Pancreas (tissue), 10 donors: ENCODE measurements around the gene LSM12. TPM values are rescaled to one million over a fixed set of nuclear protein-coding genes. Genes with fewer than 3 reads are reported as not detected.

Experiments used
- ATAC-seq, 4 donors: fragments of 200-7000 bp; cut with Tn5 transposase; one replicate each; pipeline versions ENCODE4 v1.8.0 to v1.9.1; 2020; ENCODE audit warnings: mild to moderate bottlenecking in 4 of 4, moderate library complexity in 4 of 4
- DNase-seq, 6 donors: peaks; one replicate each; pipeline ENCODE4 v3.0.0-alpha.2; 2020
- FAIRE-seq: peaks from 2 replicates; lab custom pipeline; 2012; peaks lifted over from hg19 to GRCh38; lab: Jason Lieb, UNC
- H3K27ac ChIP-seq, 4 donors: fragments of 200-600 bp; sonication (generic); 1 replicate in 3 of 4; 2 replicates in 1 of 4; pipeline versions ENCODE4 v1.5.0 to v1.8.0; 2020
- H3K27me3 ChIP-seq, 4 donors: fragments of 200-600 bp; one replicate each; pipeline ENCODE4 v1.8.0; 2021
- H3K36me3 ChIP-seq, 3 donors: fragments of 200-600 bp; sonication (generic) in 1 of 3; one replicate each; pipeline versions ENCODE4 v1.5.0 to v1.8.0; 2020 to 2021
- H3K4me1 ChIP-seq, 3 donors: fragments of 200-600 bp; one replicate each; pipeline ENCODE4 v1.8.0; 2021
- H3K4me3 ChIP-seq, 4 donors: fragments of 200-600 bp; sonication (generic) in 2 of 4; one replicate each; pipeline versions ENCODE4 v1.5.0 to v1.8.0; 2020 to 2021
- H3K9me3 ChIP-seq, 4 donors: fragments of 200-600 bp; one replicate each; pipeline ENCODE4 v1.8.0; 2021
- WGBS, 2 donors: extraction: QIAGEN DNeasy Blood & Tissue Kit; methylation state at CpG; one replicate each; pipeline ENCODE4 v1.1.7; 2013; 5-methylcytosine and 5-hydroxymethylcytosine counted together
- intact Hi-C, 3 donors: fragments of 100-400 bp; cut with DNase I; formaldehyde crosslinking; loops; one replicate each; pipeline versions ENCODE4 v1.11.1 to v1.14.2; 2022
- polyA plus RNA-seq, 2 donors: library from polyadenylated mRNA; stranded (reverse); fragments of 200-250 nt; gene quantifications; one replicate each; pipeline ENCODE4 v1.2.3, GENCODE V29; 2013
- total RNA-seq, 6 donors: library from RNA; stranded (reverse); fragmentation: NEBNext Ultra II Directional in 4 of 6; extraction: Animal tissue kit (Norgen Biotek cat#: 25700) in 4 of 6; gene quantifications; one replicate each; pipeline versions ENCODE4 v1.2.1 to v1.2.4, GENCODE V29; 2021 to 2023
- TF ChIP-seq, protein P1 (sequence below), 4 donors: fragments of 200-600 bp; sonication (generic) in 3 of 4; IDR thresholded peaks; one replicate each; pipeline versions ENCODE4 v1.5.0 to v1.8.0; 2021; ENCODE audit warnings: antibody characterized with exemption in 4 of 4
- donor health status: healthy with polysubstance abuse.
- donor health status: DM: no; HTN: no; CAD: no; lungs with moderate emphysema.
- donor health status: DM: no; HTN: no; CAD: no.
- donor health status: control.
- donor health status: control.
- donor health status: Bipolar disorder and iron deficiency.
- donor health status: DM: yes; HTN: yes; CAD: no.
- donor health status: DM: no; HTN: no; CAD: no.
- donor health status: DM: no; HTN: no; CAD: no.
- donor health status: DM: yes; HTN: yes; CAD: no.

Gene LSM12
- total and polyA plus RNA-seq, 8 donors = 14.5 to 29.6 (median 23.6) TPM

- peak overlapping the region; percentile 51 to 69 (median 60) for H3K4me3 ChIP-seq
- peak overlapping the region; percentile 76 to 93 (median 85) for H3K27ac ChIP-seq
- intact Hi-C loops = no loop called here
- TF ChIP-seq, protein P1, sequence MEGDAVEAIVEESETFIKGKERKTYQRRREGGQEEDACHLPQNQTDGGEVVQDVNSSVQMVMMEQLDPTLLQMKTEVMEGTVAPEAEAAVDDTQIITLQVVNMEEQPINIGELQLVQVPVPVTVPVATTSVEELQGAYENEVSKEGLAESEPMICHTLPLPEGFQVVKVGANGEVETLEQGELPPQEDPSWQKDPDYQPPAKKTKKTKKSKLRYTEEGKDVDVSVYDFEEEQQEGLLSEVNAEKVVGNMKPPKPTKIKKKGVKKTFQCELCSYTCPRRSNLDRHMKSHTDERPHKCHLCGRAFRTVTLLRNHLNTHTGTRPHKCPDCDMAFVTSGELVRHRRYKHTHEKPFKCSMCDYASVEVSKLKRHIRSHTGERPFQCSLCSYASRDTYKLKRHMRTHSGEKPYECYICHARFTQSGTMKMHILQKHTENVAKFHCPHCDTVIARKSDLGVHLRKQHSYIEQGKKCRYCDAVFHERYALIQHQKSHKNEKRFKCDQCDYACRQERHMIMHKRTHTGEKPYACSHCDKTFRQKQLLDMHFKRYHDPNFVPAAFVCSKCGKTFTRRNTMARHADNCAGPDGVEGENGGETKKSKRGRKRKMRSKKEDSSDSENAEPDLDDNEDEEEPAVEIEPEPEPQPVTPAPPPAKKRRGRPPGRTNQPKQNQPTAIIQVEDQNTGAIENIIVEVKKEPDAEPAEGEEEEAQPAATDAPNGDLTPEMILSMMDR (IDR thresholded peaks at IDR 0.05) = no peak
- H3K27me3 ChIP-seq = no peaks in the 10 kb centered on the region
- H3K9me3 ChIP-seq = no peaks in the 10 kb centered on the region
- FAIRE-seq (no peak), ATAC-seq (no peak), DNase-seq (no peak)
- 0 to 2% methylated on average over 9 of the region's 9 CpGs for WGBS, 2 donors
- H3K4me1 ChIP-seq = peaks cover 4 to 12% (median 10%) of the 10 kb centered on the region in 3 donors
- peaks cover 0 to 4% (median 0%) of the 10 kb centered on the region in 3 donors for H3K36me3 ChIP-seq
These were observed 735 bp downstream of the LSM12 start for GRCh38 chr17:44065668-44066203.

DNA sequence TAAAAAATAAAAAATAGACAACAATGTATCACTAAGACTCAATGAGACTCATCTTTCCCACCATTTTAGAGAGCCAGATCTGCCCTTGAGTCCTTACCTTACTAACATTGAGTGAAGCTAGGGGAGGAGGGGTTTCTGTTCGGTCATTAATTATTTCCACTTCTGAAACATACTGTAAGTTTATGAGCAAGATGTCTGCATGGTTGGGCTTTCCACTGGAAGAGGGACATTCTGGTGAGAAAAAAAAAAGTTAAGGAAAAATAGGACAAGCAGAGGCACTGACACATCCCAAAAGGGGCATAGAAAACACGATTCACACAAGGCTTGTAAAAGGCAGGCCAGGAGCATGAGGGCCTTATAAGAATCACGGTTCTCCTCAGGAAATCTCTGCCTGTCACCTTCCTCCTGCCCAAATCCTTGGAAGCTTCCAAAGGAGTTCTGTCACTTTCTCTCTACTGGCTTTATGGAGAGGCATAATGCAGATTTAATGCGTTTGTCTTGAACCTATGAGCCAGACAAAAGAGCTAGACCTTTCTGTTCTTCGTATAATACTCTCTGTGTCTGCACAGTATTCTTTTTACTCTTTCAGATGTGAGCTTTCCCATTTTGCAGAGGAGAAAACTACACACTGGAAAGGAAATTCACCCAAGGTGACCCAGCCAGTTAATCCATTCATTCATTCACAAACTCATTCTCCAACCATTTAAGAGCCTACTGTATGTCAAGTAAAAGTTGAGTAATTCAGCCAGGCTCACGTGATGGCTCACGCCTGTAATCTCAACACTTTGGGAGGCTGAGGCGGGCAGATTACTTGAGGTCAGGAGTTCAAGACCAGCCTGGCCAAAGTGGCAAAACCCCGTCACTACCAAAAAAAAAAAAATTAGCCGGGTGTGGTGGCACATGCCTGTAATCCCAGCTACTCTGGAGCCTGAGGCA is 2.5 kb downstream of the LSM12 start:
- Histone ChIP-seq H3K36me3 (peaks cover 0 to 6% (median 4%) of the 10 kb centered on the region in 3 donors), H3K4me3 (no peak overlapping the region), H3K27ac (no peak overlapping the region), H3K4me1 (peaks cover 4 to 16% (median 11%) of the 10 kb centered on the region in 3 donors), H3K9me3 (no peaks in the 10 kb centered on the region), H3K27me3 (no peaks in the 10 kb centered on the region)
- intact Hi-C loops = no loop called here
- DNase-seq = no peak
- no peak for ATAC-seq
- WGBS, 2 donors = 55 to 66% methylated on average over 10 of the region's 10 CpGs
- TF ChIP-seq, protein P1 (IDR thresholded peaks at IDR 0.05) = no peak
- no peak for FAIRE-seq

DNA sequence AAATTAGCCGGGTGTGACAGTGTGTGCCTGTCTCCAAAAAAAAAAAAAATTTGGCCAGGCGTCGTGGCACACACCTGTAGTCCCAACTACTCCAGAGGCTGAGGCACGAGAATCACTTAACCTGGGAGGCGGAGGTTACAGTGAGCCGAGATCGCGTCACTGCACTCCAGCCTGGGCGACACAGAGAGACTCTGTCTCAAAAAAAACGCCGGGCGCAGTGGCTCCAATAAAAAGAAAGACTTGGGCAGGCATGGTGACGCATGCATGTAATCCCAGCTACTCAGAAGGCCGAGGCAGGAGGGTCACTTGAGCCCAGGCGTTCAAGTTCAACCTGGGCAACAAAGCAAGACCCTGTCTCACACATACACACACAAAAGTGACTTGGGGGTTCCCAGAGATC is 3.6 kb downstream of the LSM12 start:
- TF ChIP-seq, protein P1 (IDR thresholded peaks at IDR 0.05) = no peak
- DNase-seq (no peak), ATAC-seq (no peak), FAIRE-seq (no peak)
- Histone ChIP-seq H3K4me3 (no peak overlapping the region), H3K27ac (no peak overlapping the region), H3K9me3 (no peaks in the 10 kb centered on the region), H3K27me3 (no peaks in the 10 kb centered on the region), H3K36me3 (peaks cover 0 to 6% (median 4%) of the 10 kb centered on the region in 3 donors), H3K4me1 (peaks cover 4 to 17% (median 11%) of the 10 kb centered on the region in 3 donors)
- WGBS, 2 donors = 90 to 92% methylated on average over 15 of the region's 15 CpGs
- intact Hi-C loops = no loop called here

GRCh38 chr17:44061446-44061845 is 5.0 kb downstream of the LSM12 start:
- H3K36me3 ChIP-seq = peaks cover 0 to 6% (median 4%) of the 10 kb centered on the region in 3 donors
- peaks cover 4 to 7% (median 7%) of the 10 kb centered on the region in 3 donors for H3K4me1 ChIP-seq
- DNase-seq (no peak), ATAC-seq (no peak), FAIRE-seq (no peak)
- WGBS, 2 donors = 76 to 97% methylated on average over 1 of the region's 1 CpG
- no peaks in the 10 kb centered on the region for H3K9me3 ChIP-seq
- no peaks in the 10 kb centered on the region for H3K27me3 ChIP-seq
- no peak overlapping the region for H3K27ac ChIP-seq
- TF ChIP-seq, protein P1 (IDR thresholded peaks at IDR 0.05) = no peak
- intact Hi-C loops = no loop called here
- no peak overlapping the region for H3K4me3 ChIP-seq
